OCI-LY1 (cell line): ENCODE measurements around the gene PSMD14.
"Not testable (repeated sequence)": the region's sequence is repeated elsewhere in the genome, so short reads cannot be mapped to it uniquely, and the experiment has no call there.

ENCODE experiments used
- H2AFZ ChIP-seq: fragments of 200-600 bp; sonication (generic), shearing (Covaris generic); 2 replicates; pipeline ENCODE4 v1.6.0; 2014; ENCODE audit warnings: antibody characterized with exemption, mild to moderate bottlenecking, low read length
- H3F3A ChIP-seq: fragments of 200-600 bp; sonication (generic), shearing (Covaris generic); 2 replicates; pipeline ENCODE4 v1.6.0; 2014; ENCODE audit warnings: mild to moderate bottlenecking, antibody characterized with exemption, low read length, moderate library complexity; ENCODE audit not compliant: insufficient read depth
- H3K27ac ChIP-seq: fragments of 200-600 bp; sonication (generic); 2 replicates; pipeline ENCODE4 v1.5.1; 2014; ENCODE audit warnings: low read length, mixed run types, mild to moderate bottlenecking, low read depth; ENCODE audit not compliant: poor library complexity, severe bottlenecking
- H3K27me3 ChIP-seq: fragments of 200-600 bp; sonication (generic); 2 replicates; pipeline ENCODE4 v1.6.0; 2014; ENCODE audit warnings: antibody characterized with exemption, mild to moderate bottlenecking, low read length, moderate library complexity; ENCODE audit not compliant: insufficient read depth
- H3K36me3 ChIP-seq: fragments of 200-600 bp; sonication (generic); 2 replicates; pipeline ENCODE4 v1.6.1; 2014; ENCODE audit warnings: mild to moderate bottlenecking, antibody characterized with exemption, low read length, moderate library complexity, mixed read lengths; ENCODE audit not compliant: insufficient read depth
- H3K4me1 ChIP-seq: fragments of 200-600 bp; sonication (generic); 2 replicates; pipeline ENCODE4 v1.5.1; 2014; ENCODE audit warnings: mild to moderate bottlenecking, low read length, moderate library complexity; ENCODE audit not compliant: insufficient read depth, severe bottlenecking
- H3K4me2 ChIP-seq: fragments of 200-600 bp; sonication (generic), shearing (Covaris generic); 2 replicates; pipeline ENCODE4 v1.6.1; 2014; ENCODE audit warnings: low read length
- H3K4me3 ChIP-seq: fragments of 200-600 bp; sonication (generic); 2 replicates; pipeline ENCODE4 v1.5.1; 2014; ENCODE audit warnings: low read length, low read depth, mild to moderate bottlenecking, mixed read lengths; ENCODE audit not compliant: poor library complexity, severe bottlenecking
- H3K79me2 ChIP-seq: fragments of 200-600 bp; shearing (Covaris generic); 2 replicates; pipeline ENCODE4 v1.6.1; 2016; ENCODE audit warnings: mixed run types, low read length, mixed read lengths; ENCODE audit not compliant: insufficient read depth
- H3K9ac ChIP-seq: fragments of 200-600 bp; sonication (generic), shearing (Covaris generic); 2 replicates; pipeline ENCODE4 v1.6.1; 2014; ENCODE audit warnings: mild to moderate bottlenecking, low read length, mixed read lengths
- H3K9me2 ChIP-seq: fragments of 200-600 bp; sonication (generic), shearing (Covaris generic); 2 replicates; pipeline ENCODE4 v1.6.1; 2014; ENCODE audit warnings: low read depth, mild to moderate bottlenecking, low read length, mixed read lengths
- H3K9me3 ChIP-seq: fragments of 200-600 bp; shearing (Covaris generic); 2 replicates; pipeline ENCODE4 v1.6.1; 2014; ENCODE audit warnings: low read length, mixed read lengths
- H4K20me1 ChIP-seq: fragments of 200-600 bp; sonication (generic), shearing (Covaris generic); 2 replicates; pipeline ENCODE4 v1.6.0; 2016; ENCODE audit warnings: mild to moderate bottlenecking, low read length; ENCODE audit not compliant: insufficient read depth
- EZH2 ChIP-seq: fragments of 200-600 bp; sonication (generic), shearing (Covaris generic); IDR thresholded peaks from 2 replicates; pipeline ENCODE4 v1.8.0; 2017; ENCODE audit warnings: borderline replicate concordance, mixed run types, mild to moderate bottlenecking, antibody characterized with exemption, low read length, moderate library complexity, mixed read lengths
- TF ChIP-seq, protein P1 (sequence below): fragments of 200-600 bp; sonication (generic), shearing (Covaris generic); IDR thresholded peaks from 2 replicates; pipeline ENCODE4 v1.5.1; 2017; ENCODE audit warnings: mild to moderate bottlenecking, antibody characterized with exemption, low read length, moderate library complexity, mixed read lengths

PSMD14 gene

DNA sequence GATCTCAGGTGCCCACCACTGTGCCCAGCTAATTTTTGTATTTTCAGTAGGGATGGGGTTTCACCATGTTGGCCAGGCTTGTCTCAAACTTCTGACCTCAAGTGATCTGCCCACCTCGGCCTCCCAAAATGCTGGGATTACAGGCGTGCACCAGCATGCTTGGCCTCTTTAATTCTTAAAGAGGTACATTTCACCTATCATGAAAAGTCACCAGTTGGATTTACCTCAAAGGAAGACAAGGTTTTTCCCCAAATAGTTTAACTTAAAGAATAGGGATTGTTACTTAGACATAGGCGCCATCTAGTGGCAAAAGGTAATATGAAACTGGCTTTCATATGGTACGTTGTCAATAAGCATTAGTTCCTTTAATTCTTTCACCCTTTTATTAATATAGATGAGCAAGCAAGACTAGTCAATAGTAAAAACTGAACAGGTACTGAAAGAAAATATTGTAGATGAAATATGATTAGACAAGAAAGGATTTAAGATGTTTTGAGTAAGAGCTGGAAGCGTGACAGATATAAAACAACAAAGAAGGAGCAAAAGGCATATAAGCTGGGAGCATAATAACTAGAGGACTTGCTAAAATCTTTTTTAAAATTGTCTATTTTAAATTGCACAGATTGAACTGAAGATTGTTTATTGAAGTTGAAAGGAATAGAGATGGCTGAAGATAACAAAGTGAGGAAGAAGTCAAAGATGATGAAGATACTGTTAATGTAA, 35.0 kb upstream of the PSMD14 start:
- Histone ChIP-seq H2AFZ (no peak overlapping the region), H3K9me3 (no peaks in the 10 kb centered on the region), H3K79me2 (no peaks in the 10 kb centered on the region), H3F3A (no peaks in the 10 kb centered on the region), H3K4me2 (no peak overlapping the region), H3K9ac (no peak overlapping the region), H3K36me3 (no peaks in the 10 kb centered on the region), H3K27me3 (no peaks in the 10 kb centered on the region), H4K20me1 (no peaks in the 10 kb centered on the region), H3K4me3 (no peak overlapping the region), H3K27ac (no peak overlapping the region), H3K9me2 (no peaks in the 10 kb centered on the region), H3K4me1 (peaks cover 22% of the 10 kb centered on the region)
- no peak for TF ChIP-seq EZH2
- TF ChIP-seq, protein P1, sequence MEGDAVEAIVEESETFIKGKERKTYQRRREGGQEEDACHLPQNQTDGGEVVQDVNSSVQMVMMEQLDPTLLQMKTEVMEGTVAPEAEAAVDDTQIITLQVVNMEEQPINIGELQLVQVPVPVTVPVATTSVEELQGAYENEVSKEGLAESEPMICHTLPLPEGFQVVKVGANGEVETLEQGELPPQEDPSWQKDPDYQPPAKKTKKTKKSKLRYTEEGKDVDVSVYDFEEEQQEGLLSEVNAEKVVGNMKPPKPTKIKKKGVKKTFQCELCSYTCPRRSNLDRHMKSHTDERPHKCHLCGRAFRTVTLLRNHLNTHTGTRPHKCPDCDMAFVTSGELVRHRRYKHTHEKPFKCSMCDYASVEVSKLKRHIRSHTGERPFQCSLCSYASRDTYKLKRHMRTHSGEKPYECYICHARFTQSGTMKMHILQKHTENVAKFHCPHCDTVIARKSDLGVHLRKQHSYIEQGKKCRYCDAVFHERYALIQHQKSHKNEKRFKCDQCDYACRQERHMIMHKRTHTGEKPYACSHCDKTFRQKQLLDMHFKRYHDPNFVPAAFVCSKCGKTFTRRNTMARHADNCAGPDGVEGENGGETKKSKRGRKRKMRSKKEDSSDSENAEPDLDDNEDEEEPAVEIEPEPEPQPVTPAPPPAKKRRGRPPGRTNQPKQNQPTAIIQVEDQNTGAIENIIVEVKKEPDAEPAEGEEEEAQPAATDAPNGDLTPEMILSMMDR: peak; percentile 81

DNA sequence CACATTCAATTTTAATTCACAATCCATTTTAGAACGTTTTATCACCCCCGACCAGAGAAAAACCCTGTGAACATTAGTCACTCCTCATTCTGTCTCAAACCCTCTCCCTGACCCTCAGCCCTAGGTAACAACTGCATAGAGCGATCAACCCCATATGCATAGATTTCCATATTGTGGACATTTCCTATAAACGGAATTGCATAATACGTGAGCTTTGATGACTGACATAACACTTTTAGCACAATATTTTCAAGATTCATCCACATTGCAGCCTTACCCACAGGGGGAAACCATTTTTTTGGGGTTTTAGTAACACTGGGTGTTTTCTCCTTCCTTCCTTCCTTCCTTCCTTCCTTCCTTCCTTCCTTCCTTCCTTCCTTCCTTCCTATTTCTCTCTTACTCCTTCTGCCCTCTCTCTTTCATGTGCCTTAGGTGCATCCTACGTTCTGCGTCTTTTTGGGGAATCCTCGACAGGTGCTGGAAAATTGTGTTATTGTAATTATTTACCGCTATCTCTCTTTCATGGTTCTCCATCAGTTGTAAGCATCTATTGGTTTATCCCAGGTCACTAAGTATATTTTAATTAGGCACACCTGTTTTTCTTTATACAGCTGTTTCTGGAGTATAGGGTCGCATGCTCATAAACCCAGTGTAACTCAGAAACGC, 29.5 kb upstream of the PSMD14 start:
- not testable (repeated sequence) for H3K27ac ChIP-seq

DNA sequence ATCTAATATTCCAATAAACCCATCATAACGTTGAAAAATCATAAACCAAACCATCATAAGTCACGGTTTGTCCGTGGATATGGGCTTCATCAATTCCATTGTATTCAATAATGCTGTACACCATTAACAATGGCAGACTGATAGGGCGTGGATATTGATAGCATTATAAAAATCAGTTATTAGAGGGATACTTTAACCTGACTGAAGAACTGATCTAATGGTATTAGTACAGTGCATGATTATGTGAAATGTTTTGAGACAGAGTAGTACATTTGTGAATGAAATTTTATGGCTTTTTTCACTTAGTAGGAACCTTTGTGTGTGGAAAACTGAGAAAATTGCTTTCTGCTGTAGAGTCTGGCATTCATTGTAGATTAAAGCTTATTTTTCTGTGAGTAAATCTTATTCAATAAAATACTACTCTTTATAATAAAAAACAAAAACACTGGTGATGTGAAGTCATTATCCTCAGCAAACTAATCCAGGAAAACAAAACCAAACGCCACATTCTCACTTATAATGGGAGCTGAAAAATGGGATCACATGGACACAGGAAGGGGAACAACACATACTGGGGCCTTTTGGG, 28.9 kb upstream of the PSMD14 start:
- H3K27me3 ChIP-seq, H3K9ac ChIP-seq, H2AFZ ChIP-seq, H3K9me3 ChIP-seq, H3K36me3 ChIP-seq, H3K4me2 ChIP-seq, H3K79me2 ChIP-seq, H3K4me1 ChIP-seq, H3K4me3 ChIP-seq, H3F3A ChIP-seq, H3K9me2 ChIP-seq, H4K20me1 ChIP-seq, H3K27ac ChIP-seq: not testable (repeated sequence)

More for the DNA sequence above, 29.5 kb upstream of the PSMD14 start:
- not testable (repeated sequence) for H3K36me3 ChIP-seq, H3K9ac ChIP-seq, H4K20me1 ChIP-seq, H3K4me2 ChIP-seq, H3K79me2 ChIP-seq, H3K9me3 ChIP-seq, H3K4me1 ChIP-seq, H2AFZ ChIP-seq, H3F3A ChIP-seq, H3K9me2 ChIP-seq, H3K27me3 ChIP-seq, H3K4me3 ChIP-seq

DNA sequence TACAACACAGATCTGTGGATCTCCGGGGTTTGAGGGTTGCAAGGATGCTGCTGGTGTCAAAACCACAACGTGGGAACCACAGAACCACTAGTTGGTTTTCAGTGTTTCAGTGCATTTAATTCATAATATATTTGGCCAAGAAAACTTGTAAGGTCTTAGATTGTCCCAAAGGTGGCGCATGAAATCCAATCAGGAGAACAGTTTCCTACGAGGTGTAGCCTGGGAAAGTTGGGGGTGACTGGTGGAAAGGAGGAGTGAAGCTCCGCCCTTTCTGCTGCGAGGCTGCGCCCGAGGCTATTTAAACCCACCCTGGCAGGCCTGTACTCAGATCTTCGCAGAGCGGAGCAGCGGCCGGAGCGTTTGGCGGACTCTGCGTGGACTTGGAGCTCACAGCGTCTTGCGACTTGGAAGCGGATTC, 27.3 kb upstream of the PSMD14 start:
- not testable (repeated sequence) for H3K9ac ChIP-seq, H3K27ac ChIP-seq, H3K9me3 ChIP-seq, H3K4me3 ChIP-seq, H3K79me2 ChIP-seq, H3K9me2 ChIP-seq, H3K36me3 ChIP-seq, H3K27me3 ChIP-seq, H3K4me1 ChIP-seq, H4K20me1 ChIP-seq, H3F3A ChIP-seq, H3K4me2 ChIP-seq, H2AFZ ChIP-seq
- TF ChIP-seq, protein P1: peak; percentile 12; the same call in 1 of the 2 replicates

DNA sequence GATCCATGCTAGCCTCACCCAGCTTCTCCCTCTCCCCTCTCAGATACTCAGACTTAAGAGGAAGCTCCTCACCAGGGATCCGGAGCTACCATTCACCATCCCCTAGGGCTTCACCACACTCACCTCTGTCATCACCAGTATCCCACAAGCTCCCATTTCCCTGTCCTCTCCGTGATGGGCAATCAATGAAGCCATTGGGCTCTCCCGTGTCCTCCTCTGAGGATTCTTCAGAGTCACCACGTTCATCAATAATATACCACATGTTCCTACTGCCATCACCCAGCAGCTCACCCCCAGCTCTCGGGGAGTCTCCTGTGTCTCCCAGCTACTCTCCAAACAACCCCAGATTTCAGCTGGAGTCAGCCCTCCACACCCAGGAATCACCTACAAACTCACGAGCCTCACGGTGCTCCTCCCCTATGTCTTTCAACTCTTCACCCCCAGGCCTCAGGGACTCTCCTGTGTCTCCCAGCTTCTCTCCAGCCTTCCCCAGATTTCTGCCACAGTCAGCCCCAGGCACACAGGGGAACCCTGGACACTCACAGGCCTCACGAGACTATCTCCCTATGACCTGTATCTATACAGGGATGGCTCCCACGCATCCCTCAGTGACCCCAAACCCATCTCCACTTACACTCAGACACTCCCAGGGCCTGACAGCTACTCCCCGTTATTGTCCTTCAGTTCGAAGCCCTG, 26.5 kb upstream of the PSMD14 start:
- not testable (repeated sequence) for H3K4me3 ChIP-seq, H3K9ac ChIP-seq, H3K4me2 ChIP-seq, H3K27me3 ChIP-seq, H3F3A ChIP-seq, H3K36me3 ChIP-seq, H3K27ac ChIP-seq, H2AFZ ChIP-seq, H3K4me1 ChIP-seq, H3K79me2 ChIP-seq, H4K20me1 ChIP-seq, H3K9me3 ChIP-seq, H3K9me2 ChIP-seq

DNA sequence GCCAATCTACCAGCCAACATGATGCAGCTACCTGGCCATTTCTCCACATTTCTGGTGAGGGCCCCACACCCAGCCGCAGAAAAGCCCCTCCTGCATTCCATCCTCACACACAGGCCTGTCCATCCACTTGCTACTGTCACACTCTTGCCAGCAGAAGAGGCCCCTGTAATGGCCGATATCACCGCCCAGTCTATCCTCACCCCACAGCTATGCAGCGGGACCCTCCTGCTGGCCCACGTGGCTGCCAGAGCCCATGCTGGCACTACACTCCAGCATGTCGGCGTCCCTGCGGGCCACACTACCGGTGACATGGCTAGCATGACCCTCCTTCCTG, 25.9 kb upstream of the PSMD14 start:
- not testable (repeated sequence) for H3K9me2 ChIP-seq, H3K4me2 ChIP-seq, H3K9me3 ChIP-seq, H3K27me3 ChIP-seq, H3K4me1 ChIP-seq, H3K27ac ChIP-seq, H3K4me3 ChIP-seq, H4K20me1 ChIP-seq, H3K36me3 ChIP-seq, H3K79me2 ChIP-seq, H2AFZ ChIP-seq, H3F3A ChIP-seq, H3K9ac ChIP-seq
